H1 (cell line): ENCODE measurements around the gene CDK5RAP2. TPM values are rescaled to one million over a fixed set of nuclear protein-coding genes. Genes with fewer than 3 reads are reported as not detected.

Source experiments
- CTCF ChIA-PET: fragments of 300-600 bp; sonication (Branson Sonifier 250); formaldehyde crosslinking; loops from one replicate; lab custom pipeline; 2021; ENCODE audit not compliant: partially characterized antibody; lab: Charles Lee
- POLR2A ChIA-PET: fragments of 300-600 bp; sonication (Branson Sonifier 250); formaldehyde crosslinking; loops from one replicate; lab custom pipeline; 2021; ENCODE audit warnings: inconsistent platforms; ENCODE audit not compliant: partially characterized antibody; lab: Charles Lee
- DNase-seq, 2 experiments: peaks; one replicate each; pipeline versions ENCODE4 v3.0.0 to v3.0.0-alpha.2; 2010 to 2022; ENCODE audit warnings: low spot score in 2 of 2, low read depth in 1 of 2, mixed read lengths in 1 of 2
- FAIRE-seq: peaks from 2 replicates; lab custom pipeline; 2011; peaks lifted over from hg19 to GRCh38; lab: Jason Lieb, UNC
- H2AFZ ChIP-seq: 2 replicates; pipeline ENCODE4 v1.8.1; 2012; ENCODE audit warnings: low read length, inconsistent platforms
- H2AK5ac ChIP-seq: 2 replicates; pipeline ENCODE4 v1.6.1; 2013; ENCODE audit warnings: low read depth, low read length
- H2BK120ac ChIP-seq: replicated peaks from 2 replicates; pipeline ENCODE3; 2013; ENCODE audit warnings: low read depth, low read length, inconsistent platforms
- H2BK12ac ChIP-seq: 2 replicates; pipeline ENCODE4 v1.6.1; 2013; ENCODE audit warnings: low read depth, low read length
- H2BK15ac ChIP-seq: 2 replicates; pipeline ENCODE4 v1.6.1; 2013; ENCODE audit warnings: low read length
- H2BK20ac ChIP-seq: 2 replicates; pipeline ENCODE4 v1.6.1; 2013; ENCODE audit warnings: low read length
- H2BK5ac ChIP-seq: 2 replicates; pipeline ENCODE4 v1.6.1; 2013; ENCODE audit warnings: low read depth, low read length
- H3K14ac ChIP-seq: 2 replicates; pipeline ENCODE4 v1.6.1; 2013; ENCODE audit warnings: inconsistent platforms; ENCODE audit not compliant: insufficient read length
- H3K18ac ChIP-seq: 2 replicates; pipeline ENCODE4 v1.6.1; 2013; ENCODE audit warnings: low read length; ENCODE audit errors: extremely low read depth
- H3K23ac ChIP-seq: 2 replicates; pipeline ENCODE4 v1.6.1; 2013; ENCODE audit warnings: inconsistent platforms; ENCODE audit not compliant: insufficient read length
- H3K23me2 ChIP-seq: 2 replicates; pipeline ENCODE4 v1.6.1; 2013; ENCODE audit warnings: low read depth, low read length
- H3K27ac ChIP-seq: 2 replicates; pipeline ENCODE4 v1.6.1; 2011; ENCODE audit warnings: low read depth, low read length, inconsistent platforms
- H3K27me3 ChIP-seq, 4 experiments: replicated peaks in 1 of 4; 1 replicate in 1 of 4; 2 replicates in 3 of 4; pipeline versions ENCODE4 v1.6.1 to v1.8.1; 2011 to 2013; ENCODE audit warnings: low read length in 3 of 4, mild to moderate bottlenecking in 3 of 4, inconsistent platforms in 2 of 4, mixed read lengths in 2 of 4, moderate library complexity in 1 of 4; ENCODE audit not compliant: control insufficient read depth in 3 of 4, insufficient read depth in 3 of 4; ENCODE audit errors: extremely low read depth in 1 of 4
- H3K36me3 ChIP-seq, 4 experiments: 2 replicates each; pipeline versions ENCODE4 v1.6.1 to v1.8.1; 2011 to 2013; ENCODE audit warnings: mild to moderate bottlenecking in 4 of 4, low read length in 3 of 4, moderate library complexity in 2 of 4, control low read depth in 1 of 4, inconsistent platforms in 1 of 4; ENCODE audit not compliant: insufficient read depth in 4 of 4, control insufficient read depth in 2 of 4
- H3K4ac ChIP-seq: replicated peaks from 2 replicates; pipeline ENCODE3; 2013; ENCODE audit warnings: low read length, low read depth, mixed read lengths, inconsistent platforms; ENCODE audit not compliant: insufficient read length
- H3K4me1 ChIP-seq, 4 experiments: replicated peaks in 1 of 4; 1 replicate in 1 of 4; 2 replicates in 3 of 4; pipeline versions ENCODE4 v1.6.1 to v1.8.1; 2011 to 2013; ENCODE audit warnings: low read length in 3 of 4, inconsistent platforms in 2 of 4, mixed read lengths in 1 of 4; ENCODE audit not compliant: insufficient read depth in 4 of 4, control insufficient read depth in 3 of 4
- H3K4me2 ChIP-seq, 2 experiments: 2 replicates each; pipeline versions ENCODE4 v1.6.1 to v1.8.1; 2011 to 2013; ENCODE audit warnings: low read depth in 2 of 2, low read length in 2 of 2, control low read depth in 1 of 2, inconsistent platforms in 1 of 2, mild to moderate bottlenecking in 1 of 2; ENCODE audit not compliant: insufficient read depth in 1 of 2
- H3K4me3 ChIP-seq, 4 experiments: fragments of 200-600, 300-600 bp in 1 of 4; sonication (generic), shearing (Covaris generic), sonication (Bioruptor Twin) in 1 of 4; 2 replicates each; pipeline versions ENCODE4 v1.5.1 to v1.8.1; 2011 to 2016; ENCODE audit warnings: low read length in 4 of 4, low read depth in 3 of 4, control low read depth in 2 of 4, inconsistent platforms in 2 of 4, mild to moderate bottlenecking in 2 of 4, mixed read lengths in 1 of 4, moderate library complexity in 1 of 4; ENCODE audit not compliant: insufficient read depth in 2 of 4; ENCODE audit errors: extremely low read depth in 1 of 4
- H3K56ac ChIP-seq: replicated peaks from 2 replicates; pipeline ENCODE3; 2013; ENCODE audit warnings: low read depth, mild to moderate bottlenecking, mixed read lengths, low read length, inconsistent platforms; ENCODE audit not compliant: insufficient read length
- H3K79me1 ChIP-seq: 2 replicates; pipeline ENCODE4 v1.6.1; 2013; ENCODE audit warnings: low read depth, low read length, control low read depth
- H3K79me2 ChIP-seq, 2 experiments: 2 replicates each; pipeline versions ENCODE4 v1.6.1 to v1.8.1; 2012 to 2013; ENCODE audit warnings: low read length in 2 of 2, mild to moderate bottlenecking in 2 of 2, inconsistent platforms in 1 of 2; ENCODE audit not compliant: insufficient read depth in 2 of 2, control insufficient read depth in 1 of 2
- H3K9ac ChIP-seq, 4 experiments: replicated peaks in 1 of 4; 1 replicate in 1 of 4; 2 replicates in 3 of 4; pipeline versions ENCODE4 v1.6.1 to v1.8.1; 2011 to 2013; ENCODE audit warnings: low read depth in 3 of 4, low read length in 3 of 4, control low read depth in 2 of 4, mild to moderate bottlenecking in 2 of 4, moderate library complexity in 2 of 4, inconsistent platforms in 1 of 4; ENCODE audit errors: extremely low read depth in 1 of 4
- H3K9me3 ChIP-seq, 2 experiments: 2 replicates each; pipeline versions ENCODE4 v1.6.1 to v1.8.1; 2012 to 2013; ENCODE audit warnings: mild to moderate bottlenecking in 2 of 2, moderate library complexity in 2 of 2, control low read depth in 1 of 2, inconsistent platforms in 1 of 2, low read depth in 1 of 2, low read length in 1 of 2, mixed read lengths in 1 of 2; ENCODE audit not compliant: insufficient read depth in 2 of 2
- H4K20me1 ChIP-seq, 2 experiments: replicated peaks in 1 of 2; 2 replicates each; pipeline versions ENCODE3 to v1.8.1; 2011 to 2013; ENCODE audit warnings: inconsistent platforms in 2 of 2, low read length in 2 of 2, mild to moderate bottlenecking in 1 of 2; ENCODE audit not compliant: insufficient read depth in 2 of 2, control insufficient read depth in 1 of 2
- H4K5ac ChIP-seq: 2 replicates; pipeline ENCODE4 v1.6.1; 2013; ENCODE audit warnings: low read length, low read depth, mixed read lengths, inconsistent platforms; ENCODE audit not compliant: insufficient read length
- H4K8ac ChIP-seq: 2 replicates; pipeline ENCODE4 v1.8.0; 2013; ENCODE audit warnings: mild to moderate bottlenecking, moderate library complexity, low read length, inconsistent platforms; ENCODE audit not compliant: insufficient read depth; ENCODE audit errors: extremely low read depth
- H4K91ac ChIP-seq: replicated peaks from 2 replicates; pipeline ENCODE3; 2013; ENCODE audit warnings: low read length, mixed read lengths, inconsistent platforms; ENCODE audit not compliant: insufficient read length
- CBX5 ChIP-seq: fragments of 300-800, 300-1000 bp; sonication (generic); IDR thresholded peaks from 2 replicates; pipeline ENCODE4 v1.7.1; 2016; ENCODE audit warnings: antibody characterized with exemption, low read length, low read depth
- GABPA ChIP-seq: IDR thresholded peaks from 2 replicates; pipeline ENCODE4 v1.6.1; 2011; ENCODE audit warnings: mild to moderate bottlenecking, low read length, moderate library complexity, borderline replicate concordance; ENCODE audit not compliant: insufficient read depth
- JUND ChIP-seq: IDR thresholded peaks from 2 replicates; pipeline ENCODE4 v1.6.1; 2011; ENCODE audit warnings: mild to moderate bottlenecking, improper control_type of control experiment, low read length
- KDM1A ChIP-seq: fragments of 200-600, 300-600 bp; sonication (generic); IDR thresholded peaks from 2 replicates; pipeline ENCODE4 v1.7.1; 2016; ENCODE audit warnings: mild to moderate bottlenecking, low read length, borderline replicate concordance
- NANOG ChIP-seq: IDR thresholded peaks from 2 replicates; pipeline ENCODE4 v1.6.1; 2011; ENCODE audit warnings: low read length, low read depth, mild to moderate bottlenecking, inconsistent platforms; ENCODE audit not compliant: insufficient read depth, poor library complexity, severe bottlenecking
- POU5F1 ChIP-seq: IDR thresholded peaks from 2 replicates; pipeline ENCODE4 v1.6.1; 2011; ENCODE audit warnings: low read depth, mild to moderate bottlenecking, low read length, moderate library complexity
- RBBP5 ChIP-seq: IDR thresholded peaks from 2 replicates; pipeline ENCODE4 v1.7.1; 2012; ENCODE audit warnings: low read depth, mild to moderate bottlenecking, inconsistent platforms, low read length, moderate library complexity, borderline replicate concordance
- SIX5 ChIP-seq: IDR thresholded peaks from 2 replicates; pipeline ENCODE4 v1.6.1; 2011; ENCODE audit warnings: mild to moderate bottlenecking, low read depth, low read length
- SRF ChIP-seq: IDR thresholded peaks from 2 replicates; pipeline ENCODE4 v1.6.1; 2011; ENCODE audit warnings: mild to moderate bottlenecking, low read depth, low read length, moderate library complexity
- TAF7 ChIP-seq: optimal IDR thresholded peaks from 2 replicates; pipeline ENCODE3; 2011; ENCODE audit warnings: low read depth, mild to moderate bottlenecking, inconsistent platforms, low read length, moderate library complexity, borderline replicate concordance
- WGBS, 2 experiments: shearing (Covaris generic) in 1 of 2; methylation state at CpG; one replicate each; pipeline versions ENCODE4 v1.1.6 to v1.1.7; 2013 to 2015; ENCODE audit warnings: low lambda C conversion rate in 2 of 2, mixed read lengths in 2 of 2, inconsistent platforms in 1 of 2, low coverage in 1 of 2, missing lambda C conversion rate in 1 of 2; ENCODE audit not compliant: insufficient replicate concordance in 2 of 2, insufficient coverage in 1 of 2, insufficient read length in 1 of 2; ENCODE audit errors: extremely low coverage in 1 of 2, missing lambda C conversion rate in 1 of 2; 5-methylcytosine and 5-hydroxymethylcytosine counted together
- polyA plus RNA-seq, 7 experiments: library from polyadenylated mRNA; depleted of rRNA in 3 of 7; stranded (reverse) in 5 of 7; unstranded in 2 of 7; fragments of >200 nt in 5 of 7; fragments of 200-250 nt in 2 of 7; gene quantifications; 1 replicate in 5 of 7; 2 replicates in 1 of 7; 4 replicates in 1 of 7; pipeline versions ENCODE4 v1.2.1 to v1.2.3, GENCODE V29; 2011 to 2013; ENCODE audit warnings: missing spikeins in 2 of 7, mixed read lengths in 2 of 7
- total RNA-seq: library from RNA; stranded (reverse); fragmentation: NEBNext Ultra II Directional; extraction: Animal tissue kit (Norgen Biotek cat#: 25700); gene quantifications from 2 replicates; pipeline ENCODE4 v1.2.1, GENCODE V29; 2021
- TF ChIP-seq, protein P1 (sequence below): IDR thresholded peaks from 2 replicates; pipeline ENCODE4 v1.6.1; 2011; ENCODE audit warnings: low read depth, mild to moderate bottlenecking, low read length; ENCODE audit not compliant: insufficient read depth
- TF ChIP-seq, protein P2 (sequence below): IDR thresholded peaks from 2 replicates; pipeline ENCODE4 v1.6.1; 2012; ENCODE audit warnings: low read length, inconsistent platforms

Gene CDK5RAP2
- total and polyA plus RNA-seq, 2 of the 8 experiments (the other 6 are each of a cell fraction or from before 2014, with no cell fraction given) = 19.8 to 49.4 TPM

DNA sequence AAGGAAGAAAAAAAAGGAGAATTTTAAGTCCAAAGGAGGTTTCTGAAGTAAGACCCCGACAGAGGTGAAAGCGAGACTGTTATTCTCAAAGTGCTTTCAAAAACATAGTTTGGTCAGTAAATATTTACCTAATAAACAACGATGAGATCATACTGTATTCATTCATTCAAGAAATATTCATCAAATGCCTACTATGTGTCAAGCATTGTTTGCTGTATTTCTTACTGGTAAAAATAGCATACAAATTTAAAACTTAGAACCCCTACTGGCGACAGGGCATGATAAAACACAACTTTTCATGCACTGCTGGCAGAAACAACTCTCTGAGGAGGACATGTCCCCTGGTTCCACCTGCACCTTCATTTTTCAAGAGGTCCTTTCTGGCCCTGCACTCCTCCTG lies 190.7 kb downstream of the CDK5RAP2 start:
- CTCF ChIA-PET = interaction anchor here (3.6 kb wide), 1 partner anchor 50 kb away, joined by 26 read pairs; no protein-coding TSS in a partner anchor
- TF ChIP-seq SIX5 (no peak), CBX5 (no peak), JUND (no peak), GABPA (no peak), KDM1A (no peak), TAF7 (no peak), POU5F1 (no peak), SRF (no peak), NANOG (no peak), RBBP5 (no peak)
- TF ChIP-seq, protein P1, sequence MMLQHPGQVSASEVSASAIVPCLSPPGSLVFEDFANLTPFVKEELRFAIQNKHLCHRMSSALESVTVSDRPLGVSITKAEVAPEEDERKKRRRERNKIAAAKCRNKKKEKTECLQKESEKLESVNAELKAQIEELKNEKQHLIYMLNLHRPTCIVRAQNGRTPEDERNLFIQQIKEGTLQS = no peak
- TF ChIP-seq, protein P2, sequence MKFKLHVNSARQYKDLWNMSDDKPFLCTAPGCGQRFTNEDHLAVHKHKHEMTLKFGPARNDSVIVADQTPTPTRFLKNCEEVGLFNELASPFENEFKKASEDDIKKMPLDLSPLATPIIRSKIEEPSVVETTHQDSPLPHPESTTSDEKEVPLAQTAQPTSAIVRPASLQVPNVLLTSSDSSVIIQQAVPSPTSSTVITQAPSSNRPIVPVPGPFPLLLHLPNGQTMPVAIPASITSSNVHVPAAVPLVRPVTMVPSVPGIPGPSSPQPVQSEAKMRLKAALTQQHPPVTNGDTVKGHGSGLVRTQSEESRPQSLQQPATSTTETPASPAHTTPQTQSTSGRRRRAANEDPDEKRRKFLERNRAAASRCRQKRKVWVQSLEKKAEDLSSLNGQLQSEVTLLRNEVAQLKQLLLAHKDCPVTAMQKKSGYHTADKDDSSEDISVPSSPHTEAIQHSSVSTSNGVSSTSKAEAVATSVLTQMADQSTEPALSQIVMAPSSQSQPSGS = no peak

More for the DNA sequence above, 190.7 kb downstream of the CDK5RAP2 start:
- FAIRE-seq (no peak), DNase-seq (no peak)
- Histone ChIP-seq H3K4me1 (0 out of 7 replicates have a peak, but pooled peaks cover 0 to under 1% (median 0%) of the 10 kb centered on the region in 4 experiments), H4K20me1 (no peaks in the 10 kb centered on the region), H3K27me3 (no peaks in the 10 kb centered on the region), H3K18ac (no peak overlapping the region), H3K14ac (no peak overlapping the region), H3K36me3 (peaks cover 9 to 40% (median 34%) of the 10 kb centered on the region in 4 experiments), H2BK5ac (no peak overlapping the region), H3K4me3 (no peak overlapping the region), H3K79me2 (no peaks in the 10 kb centered on the region), H3K4ac (no peak overlapping the region), H2BK12ac (no peak overlapping the region), H2BK120ac (no peak overlapping the region), H3K9ac (no peak overlapping the region), H3K4me2 (no peak overlapping the region), H4K5ac (no peak overlapping the region), H3K79me1 (no peaks in the 10 kb centered on the region; the same call in 1 of the 2 replicates), H4K91ac (no peak overlapping the region), H3K23ac (no peak overlapping the region), H4K8ac (no peak overlapping the region), H2BK15ac (no peak overlapping the region), H3K23me2 (no peaks in the 10 kb centered on the region), H2AK5ac (no peak overlapping the region), H2AFZ (no peak overlapping the region), H3K56ac (no peak overlapping the region), H2BK20ac (no peak overlapping the region), H3K9me3 (no peaks in the 10 kb centered on the region), H3K27ac (no peak overlapping the region)
- POLR2A ChIA-PET = no interaction called here
- 100% methylated on average over 4 of the region's 4 CpGs; no CpG with 5 or more reads in 1 of the 2 experiments for WGBS, 2 experiments
